ENCODE data around the gene TNNC2. TPM values are rescaled to one million over a fixed set of nuclear protein-coding genes. Genes with fewer than 3 reads are reported as not detected.

TNNC2 gene
- total RNA-seq, 4 donors from 2014 or later, result 2.3 to 12.0 (median 6.5) TPM; not detected in 1

- no peaks in the 10 kb centered on the region for H3K27me3 ChIP-seq
- H3K4me3 ChIP-seq, result no peak overlapping the region
- TF ChIP-seq POLR2A (IDR thresholded peaks at IDR 0.05) (no peak), CTCF (IDR thresholded peaks at IDR 0.05) (no peak), EP300 (IDR thresholded peaks at IDR 0.05) (no peak)
- no peak for DNase-seq (ENCODE audit: low spot score in 2 of 2)
- H3K36me3 ChIP-seq, result peaks cover 0 to 93% (median 14%) of the 10 kb centered on the region in 3 donors
- no peak overlapping the region for H3K27ac ChIP-seq
- H3K9me3 ChIP-seq, result no peaks in the 10 kb centered on the region
- 88 to 93% methylated on average over 8 of the region's 8 CpGs for WGBS, 2 donors
- peaks cover 0 to 16% (median 0%) of the 10 kb centered on the region in 4 donors for H3K4me1 ChIP-seq
Observed at GRCh38 chr20:45848969-45849582, 22.0 kb upstream of the TNNC2 start.

DNA sequence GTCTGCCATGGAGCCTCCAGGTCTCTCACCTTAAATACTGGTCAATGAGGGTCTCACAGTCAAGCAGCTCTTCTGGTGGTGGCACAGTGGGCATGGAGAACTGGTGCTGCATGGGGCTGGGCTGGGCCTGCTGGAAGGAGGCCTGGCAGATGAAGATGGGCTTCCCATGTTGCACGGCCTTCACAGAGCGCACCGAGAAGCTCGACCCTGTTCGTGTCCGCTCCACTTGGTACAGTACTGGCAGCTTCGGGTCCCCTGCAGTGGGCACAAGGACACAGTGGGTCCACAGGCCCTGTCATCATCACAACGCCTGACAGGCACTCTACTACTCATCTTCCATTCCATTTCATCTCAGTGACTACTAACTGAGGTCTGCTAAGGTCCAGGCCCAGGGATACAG, 21.3 kb upstream of the TNNC2 start:
- no peak for DNase-seq (ENCODE audit: low spot score in 2 of 2)
- Histone ChIP-seq H3K4me1 (peaks cover 0 to 18% (median 0%) of the 10 kb centered on the region in 4 donors), H3K27ac (no peak overlapping the region), H3K27me3 (no peaks in the 10 kb centered on the region), H3K9me3 (no peaks in the 10 kb centered on the region), H3K36me3 (peaks cover 0 to 93% (median 16%) of the 10 kb centered on the region in 3 donors), H3K4me3 (no peak overlapping the region)
- 92 to 96% methylated on average over 8 of the region's 8 CpGs for WGBS, 2 donors
- no peak for TF ChIP-seq EP300 (IDR thresholded peaks at IDR 0.05)
- TF ChIP-seq POLR2A (IDR thresholded peaks at IDR 0.05), result no peak
- TF ChIP-seq CTCF (IDR thresholded peaks at IDR 0.05), result no peak

GRCh38 chr20:45845452-45845851, 18.3 kb upstream of the TNNC2 start:
- no peak overlapping the region for H3K27ac ChIP-seq
- no peaks in the 10 kb centered on the region for H3K9me3 ChIP-seq
- peaks cover 0 to 29% (median 0%) of the 10 kb centered on the region in 4 donors for H3K4me1 ChIP-seq

DNA sequence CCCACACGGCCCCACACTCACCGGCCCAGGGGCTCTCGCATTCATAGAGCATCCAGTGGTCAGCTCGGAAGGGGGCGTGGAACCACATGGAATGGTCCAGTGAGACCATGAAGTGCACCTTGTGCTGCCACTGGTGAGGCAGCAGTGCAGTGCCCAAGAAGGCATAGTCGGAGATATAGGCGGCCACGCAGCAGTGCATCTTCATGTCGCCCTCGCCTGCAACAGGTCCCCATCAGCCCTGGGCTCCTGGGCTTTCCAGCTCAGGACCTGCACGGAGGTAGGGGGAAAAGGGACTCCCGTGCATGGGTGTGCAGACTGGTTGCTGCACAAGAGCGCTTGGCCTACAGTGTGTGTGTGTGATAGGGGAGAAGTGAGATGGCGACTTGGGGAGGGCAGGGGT, 16.4 kb upstream of the TNNC2 start:
- H3K27ac ChIP-seq, result peak overlapping the region in 2 of 4 donors; percentile 54 to 67
- H3K4me1 ChIP-seq, result peaks cover 0 to 29% (median 0%) of the 10 kb centered on the region in 4 donors
- H3K27me3 ChIP-seq, result no peaks in the 10 kb centered on the region
- H3K4me3 ChIP-seq, result no peak overlapping the region
- no peaks in the 10 kb centered on the region for H3K9me3 ChIP-seq
- WGBS, 2 donors, result 87 to 89% methylated on average over 14 of the region's 14 CpGs
- DNase-seq (ENCODE audit: low spot score in 2 of 2), result no peak
- TF ChIP-seq POLR2A (IDR thresholded peaks at IDR 0.05) (no peak), EP300 (IDR thresholded peaks at IDR 0.05) (no peak), CTCF (IDR thresholded peaks at IDR 0.05) (no peak)
- H3K36me3 ChIP-seq, result peaks cover 0 to 99% (median 21%) of the 10 kb centered on the region in 3 donors

More at GRCh38 chr20:45845452-45845851, 18.3 kb upstream of the TNNC2 start:
- Histone ChIP-seq H3K36me3 (peaks cover 0 to 94% (median 21%) of the 10 kb centered on the region in 3 donors), H3K4me3 (no peak overlapping the region), H3K27me3 (no peaks in the 10 kb centered on the region)
- DNase-seq (ENCODE audit: low spot score in 2 of 2), result no peak
- TF ChIP-seq EP300 (IDR thresholded peaks at IDR 0.05), result no peak
- TF ChIP-seq CTCF (IDR thresholded peaks at IDR 0.05), result no peak
- no peak for TF ChIP-seq POLR2A (IDR thresholded peaks at IDR 0.05)

DNA sequence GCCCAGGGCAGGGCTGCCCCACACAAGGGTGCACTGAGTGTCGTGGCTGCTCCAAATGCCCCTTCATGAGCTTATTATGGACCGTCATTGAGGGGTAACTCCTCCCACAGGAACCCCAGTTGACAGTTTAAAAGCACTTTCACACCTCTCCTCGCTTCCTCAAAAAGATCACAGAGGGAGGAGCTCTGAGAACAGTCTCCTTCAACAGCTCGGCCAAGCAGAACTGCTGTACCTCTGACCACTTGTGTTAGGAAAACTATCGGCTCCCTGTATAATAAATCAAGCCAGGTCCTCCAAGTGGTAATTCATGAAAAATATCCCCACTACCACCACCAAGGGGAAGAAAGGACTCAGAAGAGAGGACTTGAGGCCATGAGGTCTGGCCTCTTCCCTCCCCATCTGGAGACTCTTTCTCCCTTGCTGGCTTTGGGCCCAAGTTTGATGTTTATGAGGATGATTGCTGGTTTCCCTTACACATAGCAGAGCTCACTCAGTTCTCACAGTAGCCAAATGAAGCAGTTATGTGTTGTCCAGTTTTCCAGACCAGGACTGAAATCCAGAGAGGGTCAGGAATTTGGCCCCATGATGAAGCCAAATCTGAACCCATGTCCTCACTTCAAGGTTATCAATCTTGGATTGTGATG, 15.2 kb upstream of the TNNC2 start:
- Histone ChIP-seq H3K36me3 (peaks cover 0 to 96% (median 12%) of the 10 kb centered on the region in 3 donors), H3K4me3 (no peak overlapping the region), H3K4me1 (peaks cover 0 to 30% (median 0%) of the 10 kb centered on the region in 4 donors), H3K9me3 (no peaks in the 10 kb centered on the region), H3K27ac (peak overlapping the region in 3 of 4 donors; percentile 0 to 67 (median 54)), H3K27me3 (no peaks in the 10 kb centered on the region)
- peak in 1 of 2 donors; percentile 62 for DNase-seq (ENCODE audit: low spot score in 2 of 2)
- WGBS, 2 donors, result 44 to 50% methylated on average over 2 to 5 of the region's 5 CpGs
- TF ChIP-seq CTCF (IDR thresholded peaks at IDR 0.05) (no peak), EP300 (IDR thresholded peaks at IDR 0.05) (no peak), POLR2A (IDR thresholded peaks at IDR 0.05) (no peak)
